K562 (cell line): ENCODE results near the gene NFYC. TPM values are rescaled to one million over a fixed set of nuclear protein-coding genes. Genes with fewer than 3 reads are reported as not detected.

ENCODE experiments used
- ATAC-seq: fragments of 200-7000 bp; cut with Tn5 transposase; 3 replicates; pipeline ENCODE4 v1.9.1; 2020; ENCODE audit warnings: moderate library complexity
- BruUV-seq: library from RNA; stranded (reverse); fragments of 400-500 nt; replicated peaks from 2 replicates; lab custom pipeline; 2021; lab: Mats Ljungman, UMichigan
- CTCF ChIA-PET: fragments of 300-600 bp; formaldehyde crosslinking; extraction: SDS; loops from one replicate; lab custom pipeline; 2021; ENCODE audit warnings: low intra/inter-chr PET ratio; lab: Yijun Ruan, JAX
- POLR2A ChIA-PET: fragments of 300-600, 350-650 bp; sonication (Branson Sonifier 250); formaldehyde crosslinking; extraction: SDS; loops from one replicate; lab custom pipeline; 2021; ENCODE audit warnings: antibody characterized with exemption, inconsistent platforms; lab: Yijun Ruan, JAX
- DNase-seq, 4 experiments: peaks; one replicate each; pipeline versions ENCODE4 v3.0.0 to v3.0.0-alpha.2; 2011 to 2018; ENCODE audit warnings: low spot score in 3 of 4, mixed read lengths in 3 of 4; ENCODE audit errors: extremely low read depth in 1 of 4
- FAIRE-seq: peaks from 2 replicates; lab custom pipeline; 2011; peaks lifted over from hg19 to GRCh38; lab: Jason Lieb, UNC
- H2AFZ ChIP-seq: 2 replicates; pipeline ENCODE4 v1.6.0; 2011; ENCODE audit warnings: low read depth, low read length, control low read depth, inconsistent platforms
- H3K27ac ChIP-seq: fragments of 200-600 bp; 3 replicates; pipeline ENCODE4 v1.8.0; 2011; ENCODE audit warnings: low read depth, mild to moderate bottlenecking, control low read depth, inconsistent platforms, low read length, moderate library complexity, mixed read lengths; ENCODE audit errors: extremely low read depth
- H3K27me3 ChIP-seq, 2 experiments: fragments of 300-600 bp in 1 of 2; 2 replicates in 1 of 2; 3 replicates in 1 of 2; pipeline versions ENCODE4 v1.6.0 to v1.8.0; 2011; ENCODE audit warnings: inconsistent platforms in 2 of 2, low read length in 2 of 2, mild to moderate bottlenecking in 1 of 2, mixed read lengths in 1 of 2, moderate library complexity in 1 of 2; ENCODE audit not compliant: control insufficient read depth in 2 of 2, insufficient read depth in 2 of 2
- H3K36me3 ChIP-seq: fragments of 300-600 bp; 3 replicates; pipeline ENCODE4 v1.8.0; 2011; ENCODE audit warnings: mild to moderate bottlenecking, low read length, inconsistent platforms; ENCODE audit not compliant: control insufficient read depth, insufficient read depth
- H3K4me1 ChIP-seq, 2 experiments: fragments of 200-600 bp in 1 of 2; replicated peaks in 1 of 2; 2 replicates in 1 of 2; 3 replicates in 1 of 2; pipeline versions ENCODE4 v1.5.1 to v1.8.0; 2011; ENCODE audit warnings: inconsistent platforms in 2 of 2, low read length in 2 of 2, mild to moderate bottlenecking in 1 of 2, mixed read lengths in 1 of 2, moderate library complexity in 1 of 2; ENCODE audit not compliant: control insufficient read depth in 2 of 2, insufficient read depth in 2 of 2
- H3K4me2 ChIP-seq: 2 replicates; pipeline ENCODE4 v1.6.1; 2011; ENCODE audit warnings: low read length, control low read depth, inconsistent platforms, mixed read lengths; ENCODE audit not compliant: insufficient read depth
- H3K4me3 ChIP-seq: fragments of 200-600 bp; sonication (generic), shearing (Covaris generic); 2 replicates; pipeline ENCODE4 v1.5.1; 2016; ENCODE audit warnings: control low read depth, inconsistent platforms
- H3K79me2 ChIP-seq: fragments of 200-600 bp; 3 replicates; pipeline ENCODE4 v1.8.0; 2011; ENCODE audit warnings: low read length, inconsistent platforms; ENCODE audit not compliant: control insufficient read depth, insufficient read depth
- H3K9ac ChIP-seq, 2 experiments: 2 replicates each; pipeline versions ENCODE4 v1.6.0 to v1.6.1; 2011; ENCODE audit warnings: low read depth in 2 of 2, low read length in 2 of 2, control low read depth in 1 of 2, inconsistent platforms in 1 of 2, mild to moderate bottlenecking in 1 of 2, mixed read lengths in 1 of 2; ENCODE audit not compliant: insufficient read depth in 1 of 2
- H3K9me1 ChIP-seq: one replicate; pipeline ENCODE4 v1.6.0; 2011; ENCODE audit warnings: inconsistent platforms, mild to moderate bottlenecking, low read length, moderate library complexity; ENCODE audit not compliant: control insufficient read depth, insufficient read depth
- H3K9me3 ChIP-seq: replicated peaks from 2 replicates; pipeline ENCODE4 v1.5.1; 2011; ENCODE audit warnings: low read depth, low read length, inconsistent platforms; ENCODE audit not compliant: control insufficient read depth, insufficient read depth
- H4K20me1 ChIP-seq: replicated peaks from 2 replicates; pipeline ENCODE4 v1.6.1; 2011; ENCODE audit warnings: low read length, inconsistent platforms, mixed read lengths; ENCODE audit not compliant: control insufficient read depth, insufficient read depth
- ADNP ChIP-seq: fragments of 200-800 bp; sonication (Bioruptor generic); IDR thresholded peaks from 2 replicates; pipeline ENCODE4 v1.6.1; 2016; ENCODE audit warnings: missing genetic modification characterization, missing compliant biosample characterization
- FOXP1 ChIP-seq: sonication (generic); formaldehyde crosslinking; IDR thresholded peaks from 2 replicates; pipeline ENCODE4 v1.8.0; 2022; ENCODE audit warnings: mild to moderate bottlenecking, missing genetic modification reagents
- TFAP4 ChIP-seq: sonication (generic); formaldehyde crosslinking; IDR thresholded peaks from 2 replicates; pipeline ENCODE4 v1.8.0; 2022; ENCODE audit warnings: missing genetic modification reagents, mild to moderate bottlenecking, moderate library complexity, borderline replicate concordance
- XRCC5 ChIP-seq: fragments of 200-400 bp; formaldehyde crosslinking; IDR thresholded peaks from 2 replicates; pipeline ENCODE4 v1.6.1; 2017; ENCODE audit warnings: low read depth, mild to moderate bottlenecking, low read length
- ZHX1 ChIP-seq: fragments of 150-350 bp; conservative IDR thresholded peaks from 2 replicates; pipeline ENCODE4 v1.6.1; 2014; ENCODE audit warnings: low read length
- ZNF707 ChIP-seq: fragments of 250-450 bp; sonication (Bioruptor Pico); conservative IDR thresholded peaks from 2 replicates; pipeline ENCODE4 v1.8.0; 2022; ENCODE audit warnings: inconsistent platforms, mild to moderate bottlenecking, moderate library complexity
- WGBS: fragments of 100-300 bp; shearing (Covaris generic); methylation state at CpG from one replicate; pipeline ENCODE4 v1.1.6; 2016; ENCODE audit warnings: low coverage, mixed read lengths; ENCODE audit not compliant: insufficient coverage; ENCODE audit errors: missing lambda C conversion rate; 5-methylcytosine and 5-hydroxymethylcytosine counted together
- in situ Hi-C: fragments of 300-500 bp; cut with MboI; formaldehyde crosslinking; loops from 4 replicates; pipeline ENCODE4 v1.15.0; 2018; ENCODE audit warnings: inconsistent platforms, mixed read lengths
- intact Hi-C: fragments of 100-400 bp; cut with micrococcal nuclease; formaldehyde crosslinking; loops from 2 replicates; pipeline ENCODE4 v1.14.2; 2022
- polyA plus RNA-seq, 8 experiments: library from polyadenylated mRNA; depleted of rRNA in 4 of 8; stranded (reverse) in 5 of 8; unstranded in 3 of 8; fragments of >200 nt; fragmentation: Nextera tagmentation in 2 of 8; fragmentation: Illumina TruSeq in 1 of 8; extraction: Ambion mirVana in 2 of 8; extraction: Trizol in 1 of 8; gene quantifications; 2 replicates each; pipeline versions ENCODE4 v1.2.1 to v1.2.3, GENCODE V29; 2011 to 2014; ENCODE audit warnings: inconsistent platforms in 1 of 8, missing spikeins in 1 of 8
- total RNA-seq, 7 experiments: library from RNA; depleted of rRNA in 6 of 7; stranded (reverse); fragments of >200 nt in 6 of 7; fragmentation: Illumina TruSeq in 2 of 7; extraction: Trizol in 2 of 7; gene quantifications; 2 replicates each; pipeline versions ENCODE4 v1.2.1 to v1.2.3, GENCODE V29; 2011 to 2021; ENCODE audit warnings: low replicate concordance in 1 of 7
- TF ChIP-seq, protein P1 (sequence below): sonication (generic); formaldehyde crosslinking; IDR thresholded peaks from 2 replicates; pipeline ENCODE4 v1.8.1; 2023; ENCODE audit warnings: missing genetic modification reagents, mild to moderate bottlenecking, borderline replicate concordance
- TF ChIP-seq, protein P2 (sequence below), 3 experiments: fragments of 200-800 bp in 1 of 3; sonication (Bioruptor generic) in 1 of 3; sonication (generic) in 1 of 3; formaldehyde crosslinking in 1 of 3; IDR thresholded peaks; 2 replicates each; pipeline versions ENCODE4 v1.6.1 to v1.8.0; 2016 to 2022; ENCODE audit warnings: mild to moderate bottlenecking in 2 of 3, missing compliant biosample characterization in 2 of 3, missing genetic modification characterization in 2 of 3, missing genetic modification reagents in 1 of 3

Gene NFYC
- total and polyA plus RNA-seq, 9 of the 15 experiments (the other 6 are each of a cell fraction or from before 2014, with no cell fraction given) = 4.8 to 59.8 (median 41.1) TPM

GRCh38 chr1:40646315-40646714 is 45.2 kb upstream of the NFYC start:
- Histone ChIP-seq H3K4me1 (peaks cover 14 to 17% of the 10 kb centered on the region in 2 experiments; a peak in 4 of 5 replicates), H3K36me3 (no peaks in the 10 kb centered on the region)
- CTCF ChIA-PET = no interaction called here
- ATAC-seq = no peak
- TF ChIP-seq TFAP4 (CRISPR knock-in tag) (no peak), ZNF707 (CRISPR knock-in tag) (no peak), XRCC5 (no peak), ADNP (tag) (no peak), ZHX1 (no peak), FOXP1 (CRISPR knock-in tag) (no peak)
- TF ChIP-seq, protein P1, sequence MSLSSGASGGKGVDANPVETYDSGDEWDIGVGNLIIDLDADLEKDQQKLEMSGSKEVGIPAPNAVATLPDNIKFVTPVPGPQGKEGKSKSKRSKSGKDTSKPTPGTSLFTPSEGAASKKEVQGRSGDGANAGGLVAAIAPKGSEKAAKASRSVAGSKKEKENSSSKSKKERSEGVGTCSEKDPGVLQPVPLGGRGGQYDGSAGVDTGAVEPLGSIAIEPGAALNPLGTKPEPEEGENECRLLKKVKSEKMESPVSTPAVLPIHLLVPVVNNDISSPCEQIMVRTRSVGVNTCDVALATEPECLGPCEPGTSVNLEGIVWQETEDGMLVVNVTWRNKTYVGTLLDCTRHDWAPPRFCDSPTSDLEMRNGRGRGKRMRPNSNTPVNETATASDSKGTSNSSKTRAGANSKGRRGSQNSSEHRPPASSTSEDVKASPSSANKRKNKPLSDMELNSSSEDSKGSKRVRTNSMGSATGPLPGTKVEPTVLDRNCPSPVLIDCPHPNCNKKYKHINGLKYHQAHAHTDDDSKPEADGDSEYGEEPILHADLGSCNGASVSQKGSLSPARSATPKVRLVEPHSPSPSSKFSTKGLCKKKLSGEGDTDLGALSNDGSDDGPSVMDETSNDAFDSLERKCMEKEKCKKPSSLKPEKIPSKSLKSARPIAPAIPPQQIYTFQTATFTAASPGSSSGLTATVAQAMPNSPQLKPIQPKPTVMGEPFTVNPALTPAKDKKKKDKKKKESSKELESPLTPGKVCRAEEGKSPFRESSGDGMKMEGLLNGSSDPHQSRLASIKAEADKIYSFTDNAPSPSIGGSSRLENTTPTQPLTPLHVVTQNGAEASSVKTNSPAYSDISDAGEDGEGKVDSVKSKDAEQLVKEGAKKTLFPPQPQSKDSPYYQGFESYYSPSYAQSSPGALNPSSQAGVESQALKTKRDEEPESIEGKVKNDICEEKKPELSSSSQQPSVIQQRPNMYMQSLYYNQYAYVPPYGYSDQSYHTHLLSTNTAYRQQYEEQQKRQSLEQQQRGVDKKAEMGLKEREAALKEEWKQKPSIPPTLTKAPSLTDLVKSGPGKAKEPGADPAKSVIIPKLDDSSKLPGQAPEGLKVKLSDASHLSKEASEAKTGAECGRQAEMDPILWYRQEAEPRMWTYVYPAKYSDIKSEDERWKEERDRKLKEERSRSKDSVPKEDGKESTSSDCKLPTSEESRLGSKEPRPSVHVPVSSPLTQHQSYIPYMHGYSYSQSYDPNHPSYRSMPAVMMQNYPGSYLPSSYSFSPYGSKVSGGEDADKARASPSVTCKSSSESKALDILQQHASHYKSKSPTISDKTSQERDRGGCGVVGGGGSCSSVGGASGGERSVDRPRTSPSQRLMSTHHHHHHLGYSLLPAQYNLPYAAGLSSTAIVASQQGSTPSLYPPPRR (CRISPR knock-in tag) = no peak
- TF ChIP-seq, protein P2, sequence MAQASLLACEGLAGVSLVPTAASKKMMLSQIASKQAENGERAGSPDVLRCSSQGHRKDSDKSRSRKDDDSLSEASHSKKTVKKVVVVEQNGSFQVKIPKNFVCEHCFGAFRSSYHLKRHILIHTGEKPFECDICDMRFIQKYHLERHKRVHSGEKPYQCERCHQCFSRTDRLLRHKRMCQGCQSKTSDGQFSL (CRISPR knock-in tag; IDR thresholded peaks at IDR 0.05) = no peak
- TF ChIP-seq, protein P2 (tag; IDR thresholded peaks at IDR 0.05) = no peak
- TF ChIP-seq, all 486 proteins: peak for 0
- POLR2A ChIA-PET = interaction anchor here (0.6 to 2.7 kb wide), 6 partner anchors 9 to 511 kb away, joined by 3 to 13 read pairs (median 3); no protein-coding TSS in a partner anchor
- BruUV-seq = no TSS peak
- no peak overlapping the region for H3K27ac ChIP-seq
- peaks cover 9% of the 10 kb centered on the region for H3K9me1 ChIP-seq
- peak overlapping the region in 1 of 2 experiments; percentile 30; a peak in 1 of 4 replicates for H3K9ac ChIP-seq
- 21% methylated on average over 5 of the region's 5 CpGs for WGBS
- intact Hi-C loops = no loop called here
- no peaks in the 10 kb centered on the region for H3K9me3 ChIP-seq
- FAIRE-seq (no peak), DNase-seq (no peak)
- H4K20me1 ChIP-seq = peaks cover 13% of the 10 kb centered on the region
- H3K79me2 ChIP-seq = no peaks in the 10 kb centered on the region
- H2AFZ ChIP-seq = 0 out of 2 replicates have a peak overlapping the region, but pooled peaks have one; percentile 6
- H3K4me3 ChIP-seq = no peak overlapping the region
- no peak overlapping the region for H3K4me2 ChIP-seq
- in situ Hi-C loops = no loop called here
- H3K27me3 ChIP-seq = peaks cover 2 to 25% of the 10 kb centered on the region in 2 experiments; a peak in 3 of 5 replicates
